Measurements from ENCODE around the gene C2CD4D.
"Not testable (repeated sequence)": the region's sequence is repeated elsewhere in the genome, so short reads cannot be mapped to it uniquely, and the experiment has no call there.

The C2CD4D gene

GRCh38 chr1:151872776-151873175 lies 33.2 kb upstream of the C2CD4D start:
- peaks cover 0 to 39% of the 10 kb centered on the region in 2 experiments; a peak in 2 of 3 replicates for H3K36me3 ChIP-seq (ENCODE audit: control insufficient read depth in 2 of 2, insufficient read depth in 1 of 2, low read length in 2 of 2)
- H3K27ac ChIP-seq (ENCODE audit: extremely low read depth, low read depth, low read length); POLR2A ChIA-PET; H3K9me3 ChIP-seq (ENCODE audit: control insufficient read depth, insufficient read depth, low read depth, low read length); H3K4me1 ChIP-seq (ENCODE audit: control insufficient read depth, insufficient read depth, low read length); CTCF ChIA-PET; H3K4me3 ChIP-seq (ENCODE audit: low read depth, low read length): not testable (repeated sequence)

- POLR2A ChIA-PET = no interaction called here
Measured at GRCh38 chr1:151871284-151872030, 31.8 kb upstream of the C2CD4D start.

GRCh38 chr1:151868486-151868885 lies 28.9 kb upstream of the C2CD4D start:
- ChIA-PET CTCF (interaction anchor here (0.6 kb wide), 1 partner anchor 141 kb away, joined by 4 read pairs; no protein-coding TSS in a partner anchor), POLR2A (no interaction called here)
- H3K27ac ChIP-seq (ENCODE audit: extremely low read depth, low read depth, low read length) = no peak overlapping the region
- no peaks in the 10 kb centered on the region for H3K9me3 ChIP-seq (ENCODE audit: control insufficient read depth, insufficient read depth, low read depth, low read length)
- TF ChIP-seq ZNF16 (tag by site-specific recombination; IDR thresholded peaks at IDR 0.05; ENCODE audit: low read depth) = no peak
- no peak for TF ChIP-seq KLF8 (tag by site-specific recombination; IDR thresholded peaks at IDR 0.05)
- TF ChIP-seq ZNF223 (tag by site-specific recombination; IDR thresholded peaks at IDR 0.05) = no peak
- no peak for TF ChIP-seq ZNF548 (tag by site-specific recombination; IDR thresholded peaks at IDR 0.05)
- TF ChIP-seq ZNF544 (tag by site-specific recombination; IDR thresholded peaks at IDR 0.05) = no peak
- no peak for TF ChIP-seq ZNF76 (tag by site-specific recombination; IDR thresholded peaks at IDR 0.05; ENCODE audit: borderline replicate concordance, low read depth)
- TF ChIP-seq ZBTB1 (tag by site-specific recombination; IDR thresholded peaks at IDR 0.05) = no peak
- TF ChIP-seq, protein P1, sequence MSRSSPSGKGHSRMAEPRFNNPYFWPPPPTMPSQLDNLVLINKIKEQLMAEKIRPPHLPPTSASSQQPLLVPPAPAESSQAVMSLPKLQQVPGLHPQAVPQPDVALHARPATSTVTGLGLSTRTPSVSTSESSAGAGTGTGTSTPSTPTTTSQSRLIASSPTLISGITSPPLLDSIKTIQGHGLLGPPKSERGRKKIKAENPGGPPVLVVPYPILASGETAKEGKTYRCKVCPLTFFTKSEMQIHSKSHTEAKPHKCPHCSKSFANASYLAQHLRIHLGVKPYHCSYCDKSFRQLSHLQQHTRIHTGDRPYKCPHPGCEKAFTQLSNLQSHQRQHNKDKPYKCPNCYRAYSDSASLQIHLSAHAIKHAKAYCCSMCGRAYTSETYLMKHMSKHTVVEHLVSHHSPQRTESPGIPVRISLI (tag by site-specific recombination; IDR thresholded peaks at IDR 0.05) = no peak
- H3K4me1 ChIP-seq (ENCODE audit: control insufficient read depth, insufficient read depth, low read length) = no peaks in the 10 kb centered on the region
- no peak overlapping the region for H3K4me3 ChIP-seq (ENCODE audit: low read depth, low read length)
- H3K36me3 ChIP-seq (ENCODE audit: control insufficient read depth in 2 of 2, insufficient read depth in 1 of 2, low read length in 2 of 2) = peaks cover 0 to under 1% of the 10 kb centered on the region in 2 experiments; a peak in 1 of 3 replicates

More at GRCh38 chr1:151871284-151872030, 31.8 kb upstream of the C2CD4D start:
- peaks cover 0 to 27% of the 10 kb centered on the region in 2 experiments; a peak in 2 of 3 replicates for H3K36me3 ChIP-seq (ENCODE audit: control insufficient read depth in 2 of 2, insufficient read depth in 1 of 2, low read length in 2 of 2)
- H3K4me3 ChIP-seq (ENCODE audit: low read depth, low read length) = no peak overlapping the region
- H3K9me3 ChIP-seq (ENCODE audit: control insufficient read depth, insufficient read depth, low read depth, low read length) = no peaks in the 10 kb centered on the region
- no peaks in the 10 kb centered on the region for H3K4me1 ChIP-seq (ENCODE audit: control insufficient read depth, insufficient read depth, low read length)
- CTCF ChIA-PET = interaction anchor here (0.6 to 1.7 kb wide), 3 partner anchors 19 to 130 kb away, joined by 4 to 5 read pairs (median 4); no protein-coding TSS in a partner anchor
- TF ChIP-seq ZNF544 (tag by site-specific recombination; IDR thresholded peaks at IDR 0.05) (no peak), ZNF514 (tag by site-specific recombination; IDR thresholded peaks at IDR 0.05) (no peak), ZNF133 (tag by site-specific recombination; IDR thresholded peaks at IDR 0.05) (no peak), ZNF423 (tag by site-specific recombination; IDR thresholded peaks at IDR 0.05) (no peak), ZNF530 (tag by site-specific recombination; IDR thresholded peaks at IDR 0.05; ENCODE audit: low read depth) (no peak), ZBTB7A (tag by site-specific recombination; IDR thresholded peaks at IDR 0.05; ENCODE audit: low read depth) (no peak), YY1 (tag by site-specific recombination; IDR thresholded peaks at IDR 0.05) (no peak), ZNF76 (tag by site-specific recombination; IDR thresholded peaks at IDR 0.05; ENCODE audit: borderline replicate concordance, low read depth) (no peak), ZNF341 (tag by site-specific recombination; IDR thresholded peaks at IDR 0.05; ENCODE audit: low read depth) (no peak), ZNF776 (tag by site-specific recombination; IDR thresholded peaks at IDR 0.05; ENCODE audit: borderline replicate concordance) (no peak), SCRT1 (tag by site-specific recombination; IDR thresholded peaks at IDR 0.05; ENCODE audit: borderline replicate concordance) (no peak)
- TF ChIP-seq, protein P2, sequence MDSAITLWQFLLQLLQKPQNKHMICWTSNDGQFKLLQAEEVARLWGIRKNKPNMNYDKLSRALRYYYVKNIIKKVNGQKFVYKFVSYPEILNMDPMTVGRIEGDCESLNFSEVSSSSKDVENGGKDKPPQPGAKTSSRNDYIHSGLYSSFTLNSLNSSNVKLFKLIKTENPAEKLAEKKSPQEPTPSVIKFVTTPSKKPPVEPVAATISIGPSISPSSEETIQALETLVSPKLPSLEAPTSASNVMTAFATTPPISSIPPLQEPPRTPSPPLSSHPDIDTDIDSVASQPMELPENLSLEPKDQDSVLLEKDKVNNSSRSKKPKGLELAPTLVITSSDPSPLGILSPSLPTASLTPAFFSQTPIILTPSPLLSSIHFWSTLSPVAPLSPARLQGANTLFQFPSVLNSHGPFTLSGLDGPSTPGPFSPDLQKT (IDR thresholded peaks at IDR 0.05; ENCODE audit: borderline replicate concordance, low read depth, low read length) = no peak
- no peak overlapping the region for H3K27ac ChIP-seq (ENCODE audit: extremely low read depth, low read depth, low read length)

Data from HEK293 (cell line).